DOHH2 (cell line): ENCODE results near the gene OCIAD2.
"Not testable (repeated sequence)": the region's sequence is repeated elsewhere in the genome, so short reads cannot be mapped to it uniquely, and the experiment has no call there.

Source experiments
- CTCF ChIP-seq: fragments of 200-600 bp; sonication (generic); IDR thresholded peaks from one replicate; pipeline ENCODE4 v1.5.1; 2014; ENCODE audit warnings: antibody characterized with exemption, mild to moderate bottlenecking, low read depth, low read length; ENCODE audit not compliant: poor library complexity, severe bottlenecking
- EZH2phosphoT487 ChIP-seq: fragments of 200-600 bp; sonication (generic); IDR thresholded peaks from 2 replicates; pipeline ENCODE4 v1.6.1; 2017; ENCODE audit warnings: borderline replicate concordance, mild to moderate bottlenecking, antibody characterized with exemption, low read length, moderate library complexity, mixed read lengths

GRCh38 chr4:48889750-48890149 is 16.8 kb downstream of the OCIAD2 start:
- TF ChIP-seq CTCF, EZH2phosphoT487: not testable (repeated sequence)
